ENCODE measurements around the gene GPR183. TPM values are rescaled to one million over a fixed set of nuclear protein-coding genes. Genes with fewer than 3 reads are reported as not detected.

Gene GPR183
- total RNA-seq, 1 experiment from 2014 or later = 0.30 TPM

GRCh38 chr13:99265821-99266426 lies 41.3 kb downstream of the GPR183 start:
- peaks cover 17% of the 10 kb centered on the region for H3K79me2 ChIP-seq (ENCODE audit: insufficient read depth, low read length)
- DNase-seq (ENCODE audit: low read depth, low spot score) (peak; percentile 40), ATAC-seq (peak; percentile 82)
- RAD21 ChIA-PET (ENCODE audit: low non-redundant PET in 1 of 2, low total read pairs in 2 of 2, uncharacterized antibody in 2 of 2, unreplicated experiment in 2 of 2) = interaction anchor here (0.6 to 1.1 kb wide), 6 partner anchors 67 to 420 kb away, joined by 3 to 11 read pairs (median 4); no protein-coding TSS in a partner anchor
- no peaks in the 10 kb centered on the region for H3K4me1 ChIP-seq (ENCODE audit: control insufficient read depth in 1 of 2, insufficient read depth in 2 of 2, low read length in 2 of 2)
- H3K9me3 ChIP-seq (ENCODE audit: control insufficient read depth in 1 of 2, insufficient read depth in 1 of 2, low read depth in 1 of 2, low read length in 2 of 2) = no peaks in the 10 kb centered on the region
- H3K9ac ChIP-seq (ENCODE audit: low read length) = no peak overlapping the region
- CTCF ChIA-PET = interaction anchor here (0.6 to 2.3 kb wide), 26 partner anchors 8 to 426 kb away, joined by 3 to 54 read pairs (median 4); partner anchors contain the start of genes GPR18 and UBAC2
- H3K36me3 ChIP-seq (ENCODE audit: control insufficient read depth in 1 of 2, insufficient read depth in 2 of 2, low read length in 2 of 2) = peaks cover 0 to 2% of the 10 kb centered on the region in 2 experiments; a peak in 1 of 4 replicates
- H3K4me3 ChIP-seq (replicated peaks in 1 of 2; ENCODE audit: low read depth in 1 of 2, low read length in 2 of 2) = no peak overlapping the region
- H3K9me2 ChIP-seq (ENCODE audit: insufficient read depth) = no peaks in the 10 kb centered on the region
- H3K27me3 ChIP-seq (ENCODE audit: insufficient read depth, low read length) = no peaks in the 10 kb centered on the region
- no peaks in the 10 kb centered on the region for H4K20me1 ChIP-seq (ENCODE audit: insufficient read depth)
- H3K4me2 ChIP-seq (ENCODE audit: low read length) = no peak overlapping the region
- TF ChIP-seq SIN3A (IDR thresholded peaks at IDR 0.05; ENCODE audit: low read depth) = no peak
- TF ChIP-seq JUND (IDR thresholded peaks at IDR 0.05) = no peak
- no peak for TF ChIP-seq ZNF274 (IDR thresholded peaks at IDR 0.05; ENCODE audit: low read depth, low read length)
- TF ChIP-seq POLR2A (IDR thresholded peaks at IDR 0.05; ENCODE audit: borderline replicate concordance, extremely low read depth, insufficient read depth, insufficient read length) = no peak
- TF ChIP-seq YY1 (IDR thresholded peaks at IDR 0.05; ENCODE audit: extremely low read depth, insufficient replicate concordance, low read depth, low read length) = no peak
- no peak for TF ChIP-seq MAX (IDR thresholded peaks at IDR 0.05)
- no peak for TF ChIP-seq EGR1 (IDR thresholded peaks at IDR 0.05; ENCODE audit: low read depth)
- peak; percentile 55 to 69 (median 64); a peak in 5 of 6 replicates for TF ChIP-seq CTCF (IDR thresholded peaks at IDR 0.05 in 2 of 3, conservative IDR thresholded peaks at IDR 0.05 in 1 of 3; ENCODE audit: borderline replicate concordance in 1 of 3, insufficient read depth in 1 of 3, low read depth in 2 of 3, low read length in 2 of 3)
- no peak for TF ChIP-seq REST (IDR thresholded peaks at IDR 0.05; ENCODE audit: low read depth)
- TF ChIP-seq EZH2phosphoT487 (IDR thresholded peaks at IDR 0.05; ENCODE audit: borderline replicate concordance) = no peak
- no peak for TF ChIP-seq ELF1 (IDR thresholded peaks at IDR 0.05; ENCODE audit: borderline replicate concordance, low read depth)
- TF ChIP-seq SP1 (IDR thresholded peaks at IDR 0.05; ENCODE audit: low read depth) = no peak
- TF ChIP-seq RAD21 (IDR thresholded peaks at IDR 0.05; ENCODE audit: low read depth) = peak; percentile 76
- no peak for TF ChIP-seq ZBTB33 (IDR thresholded peaks at IDR 0.05; ENCODE audit: extremely low read depth, insufficient replicate concordance, low read length)
- no TSS peak for BruUV-seq (replicated peaks)
- POLR2A ChIA-PET = interaction anchor here (1.0 to 1.4 kb wide), 4 partner anchors 65 to 90 kb away, joined by 3 to 8 read pairs (median 4); partner anchors contain the start of gene UBAC2
- no peak overlapping the region for H2AFZ ChIP-seq (ENCODE audit: low read depth, low read length, poor library complexity, severe bottlenecking)
- H3K27ac ChIP-seq (ENCODE audit: low read depth, low read length) = no peak overlapping the region
- intact Hi-C loops (cut with micrococcal nuclease) = loop anchor here (1.0 to 10.0 kb wide), 4 partner anchors 69 to 421 kb away; no protein-coding TSS in a partner anchor

Data from HCT116 (cell line).